Diencephalon (tissue), 1 donor: ENCODE measurements around the gene NID2. TPM values are rescaled to one million over a fixed set of nuclear protein-coding genes. Genes with fewer than 3 reads are reported as not detected.

Source experiments
- total RNA-seq: library from RNA; depleted of rRNA; stranded (reverse); fragments of >200 nt; gene quantifications from one replicate; pipeline ENCODE4 v1.2.3, GENCODE V29; 2014

NID2 gene, protein sequence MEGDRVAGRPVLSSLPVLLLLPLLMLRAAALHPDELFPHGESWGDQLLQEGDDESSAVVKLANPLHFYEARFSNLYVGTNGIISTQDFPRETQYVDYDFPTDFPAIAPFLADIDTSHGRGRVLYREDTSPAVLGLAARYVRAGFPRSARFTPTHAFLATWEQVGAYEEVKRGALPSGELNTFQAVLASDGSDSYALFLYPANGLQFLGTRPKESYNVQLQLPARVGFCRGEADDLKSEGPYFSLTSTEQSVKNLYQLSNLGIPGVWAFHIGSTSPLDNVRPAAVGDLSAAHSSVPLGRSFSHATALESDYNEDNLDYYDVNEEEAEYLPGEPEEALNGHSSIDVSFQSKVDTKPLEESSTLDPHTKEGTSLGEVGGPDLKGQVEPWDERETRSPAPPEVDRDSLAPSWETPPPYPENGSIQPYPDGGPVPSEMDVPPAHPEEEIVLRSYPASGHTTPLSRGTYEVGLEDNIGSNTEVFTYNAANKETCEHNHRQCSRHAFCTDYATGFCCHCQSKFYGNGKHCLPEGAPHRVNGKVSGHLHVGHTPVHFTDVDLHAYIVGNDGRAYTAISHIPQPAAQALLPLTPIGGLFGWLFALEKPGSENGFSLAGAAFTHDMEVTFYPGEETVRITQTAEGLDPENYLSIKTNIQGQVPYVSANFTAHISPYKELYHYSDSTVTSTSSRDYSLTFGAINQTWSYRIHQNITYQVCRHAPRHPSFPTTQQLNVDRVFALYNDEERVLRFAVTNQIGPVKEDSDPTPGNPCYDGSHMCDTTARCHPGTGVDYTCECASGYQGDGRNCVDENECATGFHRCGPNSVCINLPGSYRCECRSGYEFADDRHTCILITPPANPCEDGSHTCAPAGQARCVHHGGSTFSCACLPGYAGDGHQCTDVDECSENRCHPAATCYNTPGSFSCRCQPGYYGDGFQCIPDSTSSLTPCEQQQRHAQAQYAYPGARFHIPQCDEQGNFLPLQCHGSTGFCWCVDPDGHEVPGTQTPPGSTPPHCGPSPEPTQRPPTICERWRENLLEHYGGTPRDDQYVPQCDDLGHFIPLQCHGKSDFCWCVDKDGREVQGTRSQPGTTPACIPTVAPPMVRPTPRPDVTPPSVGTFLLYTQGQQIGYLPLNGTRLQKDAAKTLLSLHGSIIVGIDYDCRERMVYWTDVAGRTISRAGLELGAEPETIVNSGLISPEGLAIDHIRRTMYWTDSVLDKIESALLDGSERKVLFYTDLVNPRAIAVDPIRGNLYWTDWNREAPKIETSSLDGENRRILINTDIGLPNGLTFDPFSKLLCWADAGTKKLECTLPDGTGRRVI (N-terminal part only)
- total RNA-seq, result 13.6 TPM

GRCh38 chr14:52068615-52069306, at the start of gene NID2:
Gene NID2, minus strand, starts transcription at chr14:52069059. Its CDS starts 65 bp downstream, at chr14:52068994.

GRCh38 chr14:51989293-51990234, 79.3 kb downstream of the NID2 start, which contains the start of gene RTRAF:
Gene RTRAF, plus strand, starts transcription at chr14:51989546. Its CDS starts 94 bp downstream, at chr14:51989640.

Other genes starting within 250 kb of the NID2 start
- gene GNG2, start 208.4 kb downstream of the NID2 start, total RNA-seq, result 424 TPM
- 44.8 TPM for gene RTRAF, start 79.5 kb downstream of the NID2 start, total RNA-seq
- 0.23 TPM for gene PTGDR, start 198.6 kb upstream of the NID2 start, total RNA-seq
- 0.46 TPM for gene PTGER2, start 245.3 kb upstream of the NID2 start, total RNA-seq